ENCODE measurements around the gene ADGRB2. TPM values are rescaled to one million over a fixed set of nuclear protein-coding genes. Genes with fewer than 3 reads are reported as not detected.

The ADGRB2 gene
- total RNA-seq, 1 experiment from 2014 or later: 1.5 TPM

- ChIA-PET POLR2A (interaction anchor here (0.7 to 3.8 kb wide), 22 partner anchors 8 to 283 kb away, joined by 3 to 44 read pairs (median 5); partner anchors contain the start of genes PEF1 and TMEM39B), CTCF (interaction anchor here (0.5 to 5.1 kb wide), 42 partner anchors 8 to 599 kb away, joined by 3 to 56 read pairs (median 4); no protein-coding TSS in a partner anchor)
- Mint-ChIP-seq H3K36me3 (ENCODE audit: insufficient read depth, unreplicated experiment) (peaks cover 6% of the 10 kb centered on the region), H3K4me1 (ENCODE audit: insufficient read depth, unreplicated experiment) (peaks cover 8% of the 10 kb centered on the region), H3K27ac (ENCODE audit: low read depth, unreplicated experiment) (peak overlapping the region; percentile 95), H3K27me3 (ENCODE audit: insufficient read depth, unreplicated experiment) (no peaks in the 10 kb centered on the region), H3K4me3 (ENCODE audit: unreplicated experiment) (peak overlapping the region; percentile 76), H3K9me3 (ENCODE audit: unreplicated experiment) (no peaks in the 10 kb centered on the region)
- DNase-seq (ENCODE audit: unreplicated experiment): peak; percentile 86
- BruUV-seq (replicated peaks): no TSS peak
- TF ChIP-seq, protein P1, sequence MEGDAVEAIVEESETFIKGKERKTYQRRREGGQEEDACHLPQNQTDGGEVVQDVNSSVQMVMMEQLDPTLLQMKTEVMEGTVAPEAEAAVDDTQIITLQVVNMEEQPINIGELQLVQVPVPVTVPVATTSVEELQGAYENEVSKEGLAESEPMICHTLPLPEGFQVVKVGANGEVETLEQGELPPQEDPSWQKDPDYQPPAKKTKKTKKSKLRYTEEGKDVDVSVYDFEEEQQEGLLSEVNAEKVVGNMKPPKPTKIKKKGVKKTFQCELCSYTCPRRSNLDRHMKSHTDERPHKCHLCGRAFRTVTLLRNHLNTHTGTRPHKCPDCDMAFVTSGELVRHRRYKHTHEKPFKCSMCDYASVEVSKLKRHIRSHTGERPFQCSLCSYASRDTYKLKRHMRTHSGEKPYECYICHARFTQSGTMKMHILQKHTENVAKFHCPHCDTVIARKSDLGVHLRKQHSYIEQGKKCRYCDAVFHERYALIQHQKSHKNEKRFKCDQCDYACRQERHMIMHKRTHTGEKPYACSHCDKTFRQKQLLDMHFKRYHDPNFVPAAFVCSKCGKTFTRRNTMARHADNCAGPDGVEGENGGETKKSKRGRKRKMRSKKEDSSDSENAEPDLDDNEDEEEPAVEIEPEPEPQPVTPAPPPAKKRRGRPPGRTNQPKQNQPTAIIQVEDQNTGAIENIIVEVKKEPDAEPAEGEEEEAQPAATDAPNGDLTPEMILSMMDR (IDR thresholded peaks at IDR 0.05; ENCODE audit: unreplicated experiment): peak; percentile 92
- intact Hi-C loops (cut with micrococcal nuclease): loop anchor here (1.0 to 10.0 kb wide), 9 partner anchors 27 to 395 kb away; no protein-coding TSS in a partner anchor
Measured at GRCh38 chr1:31789259-31790065, 25.3 kb upstream of the ADGRB2 start.

GRCh38 chr1:31788825-31789256 is 24.7 kb upstream of the ADGRB2 start:
- TF ChIP-seq, protein P1 (IDR thresholded peaks at IDR 0.05; ENCODE audit: unreplicated experiment): no peak
- H3K9me3 Mint-ChIP-seq (ENCODE audit: unreplicated experiment): no peaks in the 10 kb centered on the region
- ChIA-PET CTCF (interaction anchor here (0.5 to 5.1 kb wide), 50 partner anchors 9 to 599 kb away, joined by 3 to 56 read pairs (median 4); no protein-coding TSS in a partner anchor), POLR2A (interaction anchor here (0.7 to 3.8 kb wide), 25 partner anchors 9 to 283 kb away, joined by 3 to 44 read pairs (median 5); partner anchors contain the start of genes PEF1 and TMEM39B)
- peaks cover 6% of the 10 kb centered on the region for H3K36me3 Mint-ChIP-seq (ENCODE audit: insufficient read depth, unreplicated experiment)
- no TSS peak for BruUV-seq (replicated peaks)
- H3K27ac Mint-ChIP-seq (ENCODE audit: low read depth, unreplicated experiment): peak overlapping the region; percentile 95
- intact Hi-C loops (cut with micrococcal nuclease): loop anchor here (1.0 to 2.0 kb wide), 8 partner anchors 26 to 394 kb away; no protein-coding TSS in a partner anchor
- peak; percentile 66 for DNase-seq (ENCODE audit: unreplicated experiment)
- H3K4me1 Mint-ChIP-seq (ENCODE audit: insufficient read depth, unreplicated experiment): peaks cover 8% of the 10 kb centered on the region
- H3K27me3 Mint-ChIP-seq (ENCODE audit: insufficient read depth, unreplicated experiment): no peaks in the 10 kb centered on the region
- H3K4me3 Mint-ChIP-seq (ENCODE audit: unreplicated experiment): peak overlapping the region; percentile 76

GRCh38 chr1:31788138-31788824 is 24.1 kb upstream of the ADGRB2 start:
- Mint-ChIP-seq H3K36me3 (ENCODE audit: insufficient read depth, unreplicated experiment) (peaks cover 6% of the 10 kb centered on the region), H3K4me1 (ENCODE audit: insufficient read depth, unreplicated experiment) (peaks cover 8% of the 10 kb centered on the region), H3K27ac (ENCODE audit: low read depth, unreplicated experiment) (peak overlapping the region; percentile 95), H3K9me3 (ENCODE audit: unreplicated experiment) (no peaks in the 10 kb centered on the region), H3K4me3 (ENCODE audit: unreplicated experiment) (peak overlapping the region; percentile 76), H3K27me3 (ENCODE audit: insufficient read depth, unreplicated experiment) (no peaks in the 10 kb centered on the region)
- intact Hi-C loops (cut with micrococcal nuclease): loop anchor here (2.0 kb wide), 4 partner anchors 25 to 393 kb away; no protein-coding TSS in a partner anchor
- ChIA-PET CTCF (interaction anchor here (0.5 to 5.1 kb wide), 45 partner anchors 10 to 568 kb away, joined by 3 to 56 read pairs (median 4); no protein-coding TSS in a partner anchor), POLR2A (interaction anchor here (0.7 to 3.8 kb wide), 24 partner anchors 10 to 394 kb away, joined by 3 to 44 read pairs (median 4); partner anchors contain the start of gene PEF1)
- TF ChIP-seq, protein P1 (IDR thresholded peaks at IDR 0.05; ENCODE audit: unreplicated experiment): no peak
- TSS peak; percentile 78 for BruUV-seq (replicated peaks)
- DNase-seq (ENCODE audit: unreplicated experiment): peak; percentile 91
